ENCODE measurements around the gene PRAME.

GRCh38 chr22:22526125-22526912 lies 32.7 kb downstream of the PRAME start:
- TF ChIP-seq EZH2 (IDR thresholded peaks at IDR 0.05; ENCODE audit: insufficient read depth, poor library complexity, severe bottlenecking) = no peak
- no peak for TF ChIP-seq EZH2phosphoT487 (IDR thresholded peaks at IDR 0.05; ENCODE audit: insufficient read depth, low read depth)
